AG08395 (cell line): Measurements from ENCODE around the gene MPHOSPH9.

ENCODE experiments used
- DNase-seq: peaks from one replicate; pipeline ENCODE4 v3.0.0; 2012; ENCODE audit warnings: mixed read lengths, low spot score

MPHOSPH9 gene

DNA sequence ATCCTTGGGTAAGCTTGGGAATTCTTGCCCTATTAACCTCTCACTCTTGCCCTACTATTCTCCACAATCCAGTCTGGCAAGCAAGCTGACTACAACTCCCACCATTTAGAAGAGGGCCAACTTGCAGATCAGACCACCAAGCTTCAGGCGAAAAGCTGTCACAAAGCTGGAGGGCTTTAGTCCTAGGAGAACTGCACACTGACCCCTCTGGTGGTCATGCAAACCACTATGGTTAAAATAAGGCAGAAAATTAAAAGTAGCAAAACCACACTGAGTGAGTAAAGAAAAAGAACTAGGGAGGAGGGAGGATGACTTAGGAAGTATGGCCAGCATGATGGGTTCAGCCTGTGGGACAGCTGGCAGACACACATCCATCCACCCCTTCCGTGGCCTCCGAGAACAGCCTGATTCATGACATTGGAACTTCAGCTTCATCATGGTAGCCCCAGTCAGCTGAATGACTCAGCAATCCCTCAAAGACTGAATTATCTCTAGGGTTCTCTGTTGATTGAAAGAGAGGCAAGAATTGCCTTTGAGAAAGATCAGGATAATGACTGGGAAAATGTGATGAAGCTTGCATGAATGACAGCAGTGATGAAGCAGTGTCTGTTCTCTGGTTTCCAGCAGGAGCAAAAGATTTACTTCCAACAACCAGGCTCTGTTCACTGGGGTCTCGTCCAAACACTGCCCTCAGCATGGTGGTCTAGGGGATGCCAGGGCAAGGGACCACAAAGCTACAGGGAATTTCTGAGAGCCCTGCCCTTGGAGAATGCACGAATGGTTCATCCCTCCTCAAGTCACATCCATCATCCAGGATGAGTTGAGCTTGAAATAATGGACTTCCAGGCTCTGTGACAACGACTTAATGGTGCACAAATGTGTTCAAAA is 106.4 kb downstream of the MPHOSPH9 start:
- peak; percentile 97 for DNase-seq

DNA sequence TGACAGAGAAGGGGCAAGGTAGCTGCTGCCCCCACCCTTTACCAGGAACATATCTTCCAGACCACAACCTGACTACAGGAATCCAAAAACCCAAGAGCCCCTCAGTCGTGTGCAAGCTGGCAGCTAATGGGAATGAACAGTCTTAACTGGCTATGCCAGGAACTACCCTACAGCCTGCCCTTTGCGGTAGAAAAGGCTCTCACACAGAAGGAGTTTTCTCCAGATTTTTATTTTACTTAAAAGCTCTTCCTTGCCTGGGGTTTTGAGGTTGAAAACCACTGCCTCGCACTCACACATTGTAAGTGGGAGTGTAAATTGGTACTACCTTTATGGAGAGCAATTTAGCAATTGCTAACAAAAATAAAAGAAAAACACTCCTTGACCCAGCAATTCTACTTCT is 110.3 kb downstream of the MPHOSPH9 start:
- DNase-seq = no peak

DNA sequence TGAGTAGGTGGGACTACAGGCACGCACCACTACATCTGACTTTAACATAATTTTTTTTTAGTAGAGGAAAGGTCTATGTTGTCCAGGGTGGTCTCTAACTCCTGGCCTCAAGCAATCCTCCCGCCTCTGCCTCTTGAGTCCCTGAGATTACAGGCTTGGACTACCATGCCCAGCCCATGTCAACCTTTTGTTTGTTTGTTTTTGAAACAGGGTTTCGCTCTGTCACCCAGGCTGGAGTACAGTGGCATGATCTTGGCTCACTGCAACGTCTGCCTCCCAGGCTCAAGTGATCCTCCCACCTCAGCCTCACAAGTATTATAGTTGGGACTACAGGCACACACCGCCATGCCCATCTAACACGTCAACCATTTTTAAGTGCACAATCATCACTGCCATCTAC is 111.3 kb downstream of the MPHOSPH9 start:
- no peak for DNase-seq

GRCh38 chr12:123120452-123121166 is 112.3 kb downstream of the MPHOSPH9 start:
- no peak for DNase-seq

- DNase-seq = no peak
Measured at GRCh38 chr12:123119808-123120207, 113.1 kb downstream of the MPHOSPH9 start.

DNA sequence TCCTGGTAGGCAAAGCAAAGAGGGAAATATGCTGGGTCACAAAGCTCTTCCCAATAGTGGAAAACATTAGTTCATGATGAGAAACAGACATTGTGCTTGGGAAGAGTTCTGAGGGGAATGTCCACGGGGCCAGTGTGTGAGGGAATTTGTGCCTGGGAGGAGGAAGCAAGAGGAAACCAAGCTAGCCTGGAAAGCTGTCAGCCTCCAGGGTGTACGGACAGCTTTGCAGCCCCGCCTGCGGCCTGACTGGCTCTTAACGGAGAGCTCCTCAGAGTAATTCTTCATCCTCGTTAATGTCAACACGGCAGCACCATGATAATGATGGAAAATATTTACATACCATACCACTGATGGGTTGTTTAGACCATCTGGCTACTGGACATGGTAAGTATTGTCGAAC is 114.4 kb downstream of the MPHOSPH9 start:
- peak; percentile 35 for DNase-seq

DNA sequence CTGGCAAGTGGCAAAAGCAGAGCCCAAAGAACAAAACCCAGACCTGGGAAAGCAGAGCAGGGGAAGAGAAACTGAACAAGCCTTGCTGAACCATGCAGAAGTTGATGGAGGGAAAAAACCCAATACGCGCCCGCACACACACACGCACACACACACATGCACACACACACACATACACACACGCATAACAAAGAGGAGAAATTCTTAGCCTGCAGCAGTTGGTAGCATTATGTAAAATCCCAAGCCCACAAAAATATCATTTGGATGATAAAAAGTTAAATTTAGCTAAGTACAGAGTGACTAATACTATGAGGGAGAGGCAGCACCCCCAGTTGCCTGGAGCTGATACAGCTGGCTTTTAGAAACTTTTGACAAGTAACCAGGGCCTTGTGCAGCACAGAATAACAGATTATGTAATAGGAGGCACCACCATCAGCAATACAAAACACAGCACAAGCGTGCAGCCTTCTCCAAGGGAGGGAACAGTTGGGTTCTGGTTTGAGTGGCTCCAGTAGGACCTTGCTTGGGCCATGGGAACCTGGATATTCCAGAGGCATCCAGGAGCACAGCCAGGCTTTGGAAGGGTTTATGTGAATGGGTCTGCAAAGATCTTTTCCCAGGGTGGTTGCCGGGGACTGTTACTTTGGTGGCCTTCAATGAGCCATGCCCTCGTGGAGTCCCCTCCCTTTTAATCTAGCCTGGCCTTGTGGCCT is 117.4 kb downstream of the MPHOSPH9 start:
- peak; percentile 94 for DNase-seq

GRCh38 chr12:123114304-123115083 is 118.4 kb downstream of the MPHOSPH9 start:
- no peak for DNase-seq

GRCh38 chr12:123113026-123113425 is 119.9 kb downstream of the MPHOSPH9 start:
- no peak for DNase-seq

DNA sequence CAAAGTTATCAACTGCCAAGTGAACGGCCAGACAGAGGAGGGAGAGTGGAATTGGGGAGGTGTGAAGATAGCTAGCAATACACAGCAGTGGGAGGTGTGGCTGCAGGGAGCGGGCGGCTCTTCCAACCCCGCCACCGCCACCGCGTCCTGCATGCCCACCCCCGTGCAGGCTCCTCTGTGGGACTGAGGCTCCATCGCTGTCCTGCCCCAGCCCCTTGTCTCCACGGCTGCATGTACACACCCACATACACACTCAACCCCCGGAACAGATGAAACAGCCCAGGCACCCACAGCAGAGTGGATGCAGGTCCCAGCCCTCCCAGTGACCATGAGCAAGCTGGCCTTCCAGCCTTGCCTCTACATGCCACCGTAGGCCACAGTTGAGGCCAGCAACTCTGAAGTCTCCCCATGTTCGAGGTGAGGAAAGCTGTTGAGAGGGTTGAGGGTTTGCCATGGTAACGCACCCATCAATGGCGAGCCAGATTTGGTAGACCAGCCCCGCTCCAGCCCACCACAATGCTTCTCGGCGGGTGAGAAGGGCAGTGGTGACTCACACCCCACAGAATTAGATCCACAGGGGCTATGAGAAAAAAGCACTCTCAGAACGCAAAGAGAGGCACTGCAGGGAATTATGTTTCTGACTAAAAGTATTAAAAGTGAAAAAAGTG is 121.3 kb downstream of the MPHOSPH9 start:
- DNase-seq = no peak

GRCh38 chr12:123109319-123109772 is 123.6 kb downstream of the MPHOSPH9 start:
- DNase-seq = no peak

DNA sequence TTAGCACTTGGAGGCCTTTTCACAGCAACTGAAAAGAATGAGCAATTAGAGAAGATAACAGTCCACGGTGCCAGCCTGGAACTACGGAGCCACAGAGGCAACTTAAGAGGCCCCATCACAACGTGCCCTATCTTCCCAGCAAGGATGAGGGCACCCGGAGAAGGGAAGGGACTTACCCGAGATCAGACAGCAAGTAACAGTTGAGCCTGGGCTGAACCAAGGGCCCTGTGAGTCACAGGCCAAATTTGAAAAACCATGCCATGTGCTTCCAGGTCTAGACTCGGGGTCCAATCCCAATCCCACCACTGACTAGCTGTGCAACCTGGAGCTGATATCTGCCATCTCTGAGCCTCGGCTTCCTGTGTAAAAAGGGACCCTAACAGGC is 124.3 kb downstream of the MPHOSPH9 start:
- DNase-seq = no peak

GRCh38 chr12:123107926-123108681 is 124.8 kb downstream of the MPHOSPH9 start:
- no peak for DNase-seq

GRCh38 chr12:123106640-123107359 is 126.1 kb downstream of the MPHOSPH9 start:
- no peak for DNase-seq

- DNase-seq = no peak
Measured at GRCh38 chr12:123105211-123105826, 127.6 kb downstream of the MPHOSPH9 start.

DNA sequence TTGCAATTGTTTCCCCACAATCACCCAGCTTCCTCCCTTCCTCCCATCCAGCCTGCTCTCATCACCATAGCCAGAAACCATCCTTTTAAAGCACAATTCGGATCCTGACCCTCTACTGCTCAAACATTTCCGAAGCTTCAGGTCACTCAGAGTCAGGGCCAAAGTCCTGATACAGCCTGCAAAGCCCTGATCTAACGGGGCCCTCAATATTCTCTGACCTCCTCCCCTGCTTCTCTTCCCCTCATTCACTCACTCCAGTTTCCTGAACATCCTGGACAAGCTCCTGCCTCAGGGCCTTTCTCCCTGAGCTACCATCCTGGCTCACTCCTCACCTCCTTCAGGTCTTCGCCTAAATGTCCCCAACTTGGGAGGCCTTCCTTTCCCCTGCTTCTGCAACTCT is 128.1 kb downstream of the MPHOSPH9 start:
- no peak for DNase-seq
